ENCODE results near the gene STXBP5.
"Not testable (repeated sequence)": the region's sequence is repeated elsewhere in the genome, so short reads cannot be mapped to it uniquely, and the experiment has no call there.

Gene STXBP5

GRCh38 chr6:147248859-147249258 is 44.6 kb downstream of the STXBP5 start:
- DNase-seq = no peak

GRCh38 chr6:147251072-147251471 is 46.9 kb downstream of the STXBP5 start:
- no peak for DNase-seq

GRCh38 chr6:147254929-147255473 is 50.8 kb downstream of the STXBP5 start:
- DNase-seq = not testable (repeated sequence)

- DNase-seq = no peak
These were observed 51.9 kb downstream of the STXBP5 start for GRCh38 chr6:147255948-147256674.

GRCh38 chr6:147257760-147258159 is 53.5 kb downstream of the STXBP5 start:
- no peak for DNase-seq

- DNase-seq = no peak
These were observed 55.9 kb downstream of the STXBP5 start for GRCh38 chr6:147260091-147260490.

- no peak for DNase-seq
These were observed 58.7 kb downstream of the STXBP5 start for GRCh38 chr6:147262946-147263345.

- DNase-seq = no peak
These were observed 62.6 kb downstream of the STXBP5 start for GRCh38 chr6:147266821-147267220.

DNA sequence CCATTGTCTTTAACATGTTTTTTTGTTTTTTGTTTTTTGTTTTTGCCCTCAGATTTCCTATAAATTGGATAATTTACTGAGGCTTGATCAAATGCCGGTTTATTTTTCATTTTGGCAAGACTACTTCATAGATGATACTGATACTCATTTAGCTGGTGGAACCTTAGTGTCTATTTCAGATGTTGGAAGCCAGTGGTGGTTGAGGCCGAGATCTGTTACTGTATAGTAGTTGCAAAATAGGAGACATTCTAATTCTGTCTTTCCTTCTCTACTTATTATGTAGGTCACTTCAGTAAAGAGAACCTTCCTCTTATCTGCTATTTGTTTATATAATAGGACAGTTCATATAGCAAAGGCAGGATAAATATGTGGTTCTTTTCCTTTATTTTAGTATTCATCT is 63.4 kb downstream of the STXBP5 start:
- DNase-seq = no peak

GRCh38 chr6:147268254-147268653 is 64.0 kb downstream of the STXBP5 start:
- peak; percentile 23 for DNase-seq

GRCh38 chr6:147274012-147274411 is 69.8 kb downstream of the STXBP5 start:
- DNase-seq = no peak

GRCh38 chr6:147274776-147275175 is 70.6 kb downstream of the STXBP5 start:
- DNase-seq = no peak

DNA sequence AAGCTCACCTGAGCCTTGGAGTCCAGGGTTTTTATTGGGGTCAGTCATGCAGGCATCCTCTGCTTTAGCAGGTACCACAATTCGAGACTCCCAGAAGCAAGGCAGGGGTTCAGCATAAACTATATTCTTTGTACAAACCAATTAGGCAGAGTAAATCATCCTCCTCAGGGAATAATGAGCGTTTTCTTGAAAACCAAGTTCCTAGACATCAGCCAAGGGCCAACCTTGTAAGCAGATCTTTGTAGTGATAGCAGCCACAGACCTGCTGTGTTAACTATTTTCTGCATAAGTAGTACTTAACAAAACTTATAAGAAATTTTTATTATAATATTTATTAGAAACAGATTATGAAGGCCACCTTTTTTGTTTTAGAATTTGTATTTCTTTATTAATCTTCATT is 74.7 kb downstream of the STXBP5 start:
- no peak for DNase-seq

DNA sequence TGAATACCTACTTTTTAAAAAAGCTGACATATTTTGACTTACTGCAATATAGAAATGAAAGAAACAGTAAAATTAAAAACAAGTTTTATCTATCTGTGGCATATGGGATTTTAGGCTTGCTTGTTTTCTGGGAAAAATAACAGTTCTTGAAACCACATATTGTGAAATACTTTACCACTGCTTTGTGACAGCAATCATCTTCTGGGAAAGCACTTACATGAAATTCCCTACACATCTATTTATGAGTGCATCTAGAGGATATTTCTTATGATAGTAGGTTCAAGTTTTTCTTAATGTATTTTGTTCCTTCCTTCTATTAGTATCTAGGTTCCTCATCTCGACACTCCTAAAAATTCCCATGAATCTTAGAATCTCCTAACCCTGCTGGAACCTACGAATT is 75.2 kb downstream of the STXBP5 start:
- DNase-seq = peak; percentile 61

DNA sequence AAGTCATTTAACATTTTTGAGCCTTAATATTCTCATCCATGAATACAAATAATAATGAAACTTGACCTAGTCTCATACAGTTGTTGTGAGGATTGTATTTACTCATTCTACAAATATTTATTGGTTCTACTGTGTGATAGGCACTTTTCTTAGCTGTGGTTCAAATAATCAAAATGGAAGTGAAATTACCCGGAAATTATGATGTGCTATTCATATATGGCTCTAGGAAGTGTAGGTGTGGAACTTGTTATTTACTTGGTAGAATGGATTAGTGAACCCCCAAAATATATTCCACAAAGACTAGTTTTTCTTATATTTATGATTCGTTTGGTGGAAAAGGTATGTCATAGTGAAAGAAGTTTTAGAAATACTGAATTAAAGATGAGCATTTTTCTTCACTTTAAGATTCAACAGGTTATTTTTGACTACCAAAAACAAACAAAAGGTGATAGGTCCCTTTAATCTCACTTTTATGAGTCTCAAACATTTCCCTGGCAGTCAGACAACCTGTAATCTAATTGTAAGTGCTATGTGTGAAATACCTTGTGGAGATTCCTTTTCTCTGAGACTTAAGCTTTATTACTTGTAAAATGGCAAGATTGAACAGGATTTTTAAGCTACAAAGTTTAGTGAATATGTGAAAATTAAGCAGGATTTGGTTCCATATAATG is 77.8 kb downstream of the STXBP5 start:
- no peak for DNase-seq

DNA sequence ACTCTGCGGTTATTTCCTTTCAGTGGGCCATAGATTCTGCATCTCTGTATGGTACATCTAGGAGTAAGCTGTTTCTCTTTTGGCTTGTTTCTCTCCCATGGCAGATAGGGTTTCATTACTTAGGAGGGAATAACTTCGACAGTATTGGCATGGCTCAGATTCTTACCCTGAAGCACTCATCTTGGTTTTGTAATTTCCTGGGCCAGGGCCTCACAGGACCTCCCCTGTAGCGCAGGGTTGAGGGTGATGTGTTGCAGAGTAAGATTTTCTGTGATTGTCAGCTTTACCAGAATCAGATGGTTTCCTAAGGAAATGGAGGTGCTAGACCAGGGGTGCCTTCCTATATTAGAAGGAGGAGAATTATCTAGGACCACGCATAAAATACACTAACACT is 78.3 kb downstream of the STXBP5 start:
- no peak for DNase-seq

GRCh38 chr6:147283460-147283859 is 79.2 kb downstream of the STXBP5 start:
- DNase-seq = peak; percentile 89

DNA sequence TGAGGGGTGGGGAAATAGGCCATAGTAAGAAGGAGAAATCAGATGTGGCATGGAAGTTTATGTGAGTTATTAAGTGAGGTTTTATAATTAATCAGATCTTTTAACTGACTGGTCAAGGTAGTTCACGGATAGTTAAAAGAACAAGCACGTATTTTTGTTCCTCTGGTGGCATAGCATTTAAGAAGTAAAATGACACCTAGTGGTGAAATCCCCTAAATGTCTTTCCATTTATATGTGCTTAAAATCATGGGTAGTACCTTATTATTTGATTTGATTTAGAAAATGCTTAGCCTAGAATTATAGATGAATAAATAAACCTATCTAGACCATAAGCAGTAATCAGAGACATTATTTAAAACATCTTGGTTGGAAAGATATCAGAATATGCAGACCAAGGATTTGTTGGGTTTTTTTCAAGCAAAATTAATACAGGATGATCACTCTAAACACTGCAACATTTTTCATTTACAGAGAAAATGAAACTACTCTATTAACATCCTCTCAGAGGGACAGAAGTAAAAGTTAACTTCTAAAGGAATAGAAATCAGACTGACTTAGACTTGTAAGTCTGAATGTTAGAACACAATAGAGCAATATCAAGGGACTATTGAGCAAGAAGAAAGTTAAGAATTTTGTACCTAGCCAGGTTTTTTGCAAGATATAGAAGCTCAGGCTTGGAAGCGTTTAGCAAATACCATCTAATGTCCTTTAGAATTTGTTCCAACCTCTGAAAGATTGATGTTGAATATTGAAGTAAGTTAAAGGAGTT is 81.1 kb downstream of the STXBP5 start:
- peak; percentile 50 for DNase-seq

- peak; percentile 41 for DNase-seq
These were observed 83.7 kb downstream of the STXBP5 start for GRCh38 chr6:147287869-147288271.

- DNase-seq = no peak
These were observed 92.9 kb downstream of the STXBP5 start for GRCh38 chr6:147297124-147297523.

- DNase-seq = no peak
These were observed 93.6 kb downstream of the STXBP5 start for GRCh38 chr6:147297663-147298316.

DNA sequence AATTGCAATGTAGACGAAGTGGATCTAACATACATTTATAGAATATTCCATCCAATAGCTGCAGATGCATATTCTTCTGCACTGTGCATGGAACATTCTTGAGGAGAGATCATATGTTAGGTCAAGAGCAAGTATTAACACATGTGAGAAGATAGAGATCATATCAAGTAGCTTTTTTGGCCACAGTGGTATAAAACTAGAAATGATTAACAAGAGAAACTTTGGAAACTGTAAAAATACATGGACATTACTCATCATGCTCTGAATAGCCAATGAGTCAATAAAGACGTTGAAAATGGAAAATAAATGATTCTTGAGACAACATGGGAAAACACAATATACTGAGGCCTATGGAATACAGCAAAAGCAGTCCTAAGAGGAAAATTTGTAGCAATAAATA is 94.2 kb downstream of the STXBP5 start:
- DNase-seq = no peak

GRCh38 chr6:147299035-147299434 is 94.8 kb downstream of the STXBP5 start:
- DNase-seq = no peak

All from fibroblast of skin of abdomen (primary cell).